Hippocampal formation (tissue), 2 donors: ENCODE results near the gene RIT1.
A peak's percentile ranks its signal among the peaks of the same experiment; 100 is the strongest.

Experiments used
- DNase-seq, 2 donors: peaks; one replicate each; lab custom pipeline; 2025; lab: John Stamatoyannopoulos, UW

The RIT1 gene

DNA sequence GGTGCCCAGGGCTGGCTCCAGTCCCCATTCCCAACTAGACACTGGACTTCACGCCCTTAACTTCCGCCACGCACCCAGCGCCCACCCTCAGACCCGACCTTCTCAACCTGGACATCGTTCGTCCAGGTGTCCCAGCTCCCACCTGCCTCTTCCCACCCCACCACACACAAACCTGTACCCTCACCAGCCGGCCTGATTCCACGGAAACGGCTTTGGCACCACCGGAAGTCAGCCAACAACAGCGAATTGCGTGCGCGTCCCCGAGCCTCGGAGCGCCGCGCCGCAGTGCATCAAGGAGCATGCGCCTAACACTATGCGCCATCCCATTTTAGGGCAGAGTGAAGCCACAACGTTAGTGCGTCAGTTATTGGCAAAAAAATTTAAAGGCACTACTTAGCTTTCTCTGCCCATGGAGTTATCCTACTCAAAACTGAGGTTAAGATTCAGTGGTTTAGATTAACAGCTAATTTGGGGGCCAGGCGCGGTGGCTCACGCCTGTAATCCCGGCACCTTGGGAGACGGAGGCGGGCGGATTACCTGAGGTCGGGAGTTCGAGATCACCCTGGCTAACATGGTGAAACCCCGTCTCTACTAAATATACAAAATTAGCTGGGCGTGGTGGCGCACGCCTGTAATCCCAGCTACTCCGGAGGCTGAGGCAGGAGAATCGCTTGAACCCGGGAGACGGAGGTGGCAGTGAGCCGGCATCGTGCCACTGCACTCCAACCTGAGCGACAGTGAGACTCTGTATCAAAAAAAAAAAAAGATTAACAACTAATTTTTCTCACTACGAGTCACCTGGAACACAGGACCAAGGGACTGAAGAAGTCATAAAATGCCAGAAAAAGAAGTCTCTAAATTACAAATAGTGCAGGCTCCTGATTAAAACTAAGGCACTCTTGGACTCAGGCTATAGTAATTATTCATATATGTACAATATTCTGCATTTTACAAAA is 53.9 kb downstream of the RIT1 start, which contains the start of gene GON4L:
GON4L (minus strand) TSS at position 240 of the 956 bp plus-strand sequence. CDS start 3,434 bp downstream, outside the sequence.
- peak; percentile 87 to 95 for DNase-seq

DNA sequence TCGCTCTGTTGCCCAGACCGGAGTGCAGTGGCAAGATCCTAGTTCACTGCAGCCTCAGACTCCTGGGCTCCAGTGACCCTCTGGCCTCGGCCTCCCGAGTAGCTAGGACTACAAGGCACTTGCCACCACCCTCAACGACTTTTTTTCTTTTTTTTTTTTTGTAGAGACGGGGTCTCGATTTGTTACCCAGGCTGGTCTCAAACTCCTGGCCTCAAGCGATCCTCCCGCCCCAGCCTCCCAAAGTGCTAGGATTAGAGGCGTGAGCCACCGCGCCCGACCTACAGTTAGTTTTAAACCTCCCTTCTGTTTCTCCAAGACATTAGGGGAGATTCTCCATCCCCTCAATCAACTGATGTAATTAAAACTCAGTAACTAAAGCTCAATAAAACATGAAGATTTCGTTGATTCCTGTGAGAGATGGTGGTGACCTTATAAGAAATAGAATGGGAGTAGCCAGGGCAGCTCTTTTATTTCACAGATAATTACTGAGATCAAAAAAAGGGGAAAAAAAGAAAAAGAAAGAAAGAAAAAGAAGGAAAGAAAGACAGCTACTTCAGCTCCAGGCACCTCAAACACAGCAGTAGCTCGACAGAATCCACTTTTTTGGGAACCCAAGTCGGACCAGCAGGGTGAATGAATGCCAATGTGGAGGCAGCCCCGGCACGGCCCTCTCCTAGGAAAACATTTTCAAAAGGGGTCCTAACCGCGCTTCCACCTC is 54.7 kb downstream of the RIT1 start:
- DNase-seq, result no peak

DNA sequence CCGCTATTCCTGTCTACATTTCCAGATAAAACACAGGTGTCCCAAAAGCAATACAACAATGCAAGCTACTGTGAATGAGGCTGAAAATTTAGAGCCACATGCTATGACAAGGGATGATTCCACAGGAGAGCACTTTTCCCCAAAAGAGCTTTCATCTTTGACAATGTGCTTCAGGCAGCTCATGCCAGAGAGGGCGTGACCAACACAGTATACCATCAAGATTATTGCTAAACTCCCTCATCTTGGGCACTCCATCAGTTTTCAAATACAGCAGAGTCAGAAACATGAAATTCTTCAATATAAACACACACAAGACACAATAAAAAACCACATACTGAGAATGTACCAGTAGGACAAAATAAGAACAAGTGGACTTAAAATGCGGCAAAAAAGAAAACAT is 60.8 kb downstream of the RIT1 start:
- DNase-seq, result no peak

DNA sequence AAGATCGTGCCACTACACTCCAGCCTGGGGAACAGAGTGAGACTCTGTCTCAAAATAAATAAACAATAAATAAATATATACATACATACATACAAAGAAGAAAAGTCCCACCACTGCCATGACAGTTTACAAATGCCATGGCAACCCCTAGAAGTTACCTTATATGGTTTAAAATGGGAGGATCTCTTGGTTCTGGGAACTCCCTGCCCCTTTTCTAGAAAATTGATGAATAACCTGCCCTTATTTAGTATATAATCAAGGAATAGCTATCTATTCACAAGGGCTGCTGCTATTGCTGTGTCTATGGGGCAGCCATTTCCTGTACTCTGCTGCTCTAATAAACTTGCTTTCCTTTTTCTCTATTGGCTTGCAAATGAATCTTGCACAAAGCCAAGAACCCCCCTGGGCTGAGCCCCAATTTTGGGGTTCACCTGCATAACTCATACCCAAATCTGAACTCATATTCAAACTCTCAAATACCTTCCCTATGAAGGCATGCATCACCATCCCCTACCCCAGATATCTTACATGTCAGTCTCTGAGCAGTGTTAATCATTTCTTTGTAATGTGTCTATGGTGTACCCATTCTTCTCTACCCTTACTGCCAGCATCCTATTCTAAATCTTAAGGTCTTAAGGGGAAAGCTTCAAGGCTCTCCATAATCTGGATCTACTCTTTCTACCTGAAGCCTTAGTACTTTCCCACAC is 63.2 kb downstream of the RIT1 start:
- DNase-seq, result no peak
